IPS-20b (cell line): Measurements from ENCODE around the gene SDK1.
"Not testable (repeated sequence)": the region's sequence is repeated elsewhere in the genome, so short reads cannot be mapped to it uniquely, and the experiment has no call there.

Experiments used
- H3K27ac ChIP-seq: one replicate; pipeline ENCODE4 v1.5.1; 2013; ENCODE audit warnings: low read length
- H3K27me3 ChIP-seq: 2 replicates; pipeline ENCODE4 v1.6.1; 2013; ENCODE audit warnings: mild to moderate bottlenecking, low read length, inconsistent platforms; ENCODE audit not compliant: insufficient read depth
- H3K36me3 ChIP-seq: 2 replicates; pipeline ENCODE4 v1.6.1; 2013; ENCODE audit warnings: low read depth, mild to moderate bottlenecking, inconsistent platforms, low read length, moderate library complexity; ENCODE audit not compliant: insufficient read depth
- H3K4me1 ChIP-seq: 2 replicates; pipeline ENCODE4 v1.6.1; 2013; ENCODE audit warnings: mild to moderate bottlenecking, control low read depth, inconsistent platforms, low read length, moderate library complexity; ENCODE audit not compliant: insufficient read depth
- H3K4me3 ChIP-seq: 2 replicates; pipeline ENCODE4 v1.5.1; 2013; ENCODE audit warnings: mild to moderate bottlenecking, low read length, inconsistent platforms
- H3K9ac ChIP-seq: 2 replicates; pipeline ENCODE4 v1.6.1; 2013; ENCODE audit warnings: low read depth, mild to moderate bottlenecking, inconsistent platforms, low read length, moderate library complexity
- H3K9me3 ChIP-seq: 2 replicates; pipeline ENCODE4 v1.6.1; 2013; ENCODE audit warnings: mild to moderate bottlenecking, low read depth, low read length, inconsistent platforms; ENCODE audit not compliant: insufficient read depth

The SDK1 gene

DNA sequence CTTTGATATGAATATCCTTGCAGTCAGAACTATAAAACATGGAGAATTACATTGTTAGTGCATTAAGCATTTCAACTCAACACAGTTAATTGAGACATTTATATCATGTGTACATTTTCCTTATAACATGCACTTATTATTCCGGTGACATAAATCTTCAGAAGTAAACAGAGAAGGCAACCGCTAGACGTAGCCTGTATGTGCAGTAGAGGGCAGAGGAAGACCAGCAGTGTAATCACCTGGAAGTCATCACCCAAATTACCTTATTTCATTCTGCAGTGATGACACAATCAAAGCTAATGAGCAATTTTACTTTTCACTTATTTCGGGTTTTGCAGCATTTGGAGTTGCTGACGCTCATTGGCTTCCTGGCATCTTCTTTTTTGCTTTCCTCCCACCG lies 394.6 kb downstream of the SDK1 start:
- H3K36me3 ChIP-seq = no peaks in the 10 kb centered on the region
- no peak overlapping the region for H3K9ac ChIP-seq
- no peaks in the 10 kb centered on the region for H3K9me3 ChIP-seq
- H3K4me3 ChIP-seq = no peak overlapping the region
- H3K27me3 ChIP-seq = no peaks in the 10 kb centered on the region
- H3K27ac ChIP-seq = no peak overlapping the region
- peaks cover 14% of the 10 kb centered on the region; the same call in 1 of the 2 replicates for H3K4me1 ChIP-seq

DNA sequence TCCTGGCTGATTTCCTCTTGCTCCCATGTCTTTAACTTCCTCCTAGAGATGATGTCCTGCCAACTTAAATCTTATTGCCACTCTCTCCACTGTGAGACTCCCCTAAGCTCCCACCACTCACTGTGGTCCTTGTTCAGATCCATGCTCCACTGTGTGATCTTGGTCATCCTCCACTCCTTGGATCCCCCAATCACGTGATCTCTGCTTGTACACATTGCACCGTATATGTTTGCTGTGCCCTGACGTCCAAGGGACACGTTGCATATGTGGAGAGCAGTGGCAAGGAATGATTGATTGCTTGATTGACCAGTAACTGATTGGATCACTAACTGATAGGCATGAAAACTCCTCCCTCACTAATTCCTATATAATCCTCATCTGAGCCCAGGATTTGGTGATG lies 395.1 kb downstream of the SDK1 start:
- Histone ChIP-seq H3K27me3 (no peaks in the 10 kb centered on the region), H3K4me1 (peaks cover 12% of the 10 kb centered on the region; the same call in 1 of the 2 replicates), H3K9me3 (no peaks in the 10 kb centered on the region), H3K9ac (no peak overlapping the region), H3K4me3 (no peak overlapping the region), H3K27ac (no peak overlapping the region), H3K36me3 (no peaks in the 10 kb centered on the region)

DNA sequence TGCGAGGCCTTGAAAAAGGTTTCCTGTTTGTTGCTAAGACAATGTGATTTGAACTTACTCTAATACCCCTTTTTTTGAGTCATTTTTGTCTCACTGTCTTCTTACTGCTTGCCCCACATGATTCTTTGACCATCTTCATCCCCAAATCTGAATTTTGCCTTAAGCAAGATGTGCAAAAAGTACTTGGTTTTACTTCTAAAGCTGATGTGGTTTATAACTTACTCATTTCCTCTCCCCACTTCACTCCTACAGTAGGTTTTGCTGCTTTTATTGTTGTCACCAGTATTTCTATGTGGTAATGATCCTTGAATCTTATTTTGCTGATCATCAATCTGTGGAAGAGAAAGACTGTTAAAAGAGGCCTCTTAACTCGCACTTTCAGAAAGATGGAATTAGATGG lies 396.4 kb downstream of the SDK1 start:
- Histone ChIP-seq H3K4me1 (peaks cover 4% of the 10 kb centered on the region; the same call in 1 of the 2 replicates), H3K36me3 (no peaks in the 10 kb centered on the region), H3K27me3 (no peaks in the 10 kb centered on the region), H3K9ac (no peak overlapping the region), H3K27ac (no peak overlapping the region), H3K9me3 (no peaks in the 10 kb centered on the region), H3K4me3 (no peak overlapping the region)

DNA sequence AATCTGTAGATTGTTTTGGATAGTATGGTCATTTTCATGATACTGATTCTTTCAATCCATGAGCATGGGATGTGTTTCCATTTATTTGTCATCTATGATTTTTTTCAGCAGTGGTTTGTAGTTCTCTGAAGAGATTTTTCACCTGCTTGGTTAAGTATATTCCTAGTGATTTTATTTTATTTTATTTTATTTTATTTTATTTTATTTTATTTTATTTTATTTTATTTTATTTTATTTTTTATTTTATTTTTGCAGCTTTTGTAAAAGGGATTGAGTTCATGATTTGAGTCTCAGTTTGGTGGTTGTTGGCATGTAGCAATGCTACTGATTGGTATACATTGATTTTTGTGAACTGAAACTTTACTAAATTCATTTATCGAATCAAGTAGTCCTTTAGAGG lies 404.2 kb downstream of the SDK1 start:
- Histone ChIP-seq H3K4me3 (no peak overlapping the region), H3K27me3 (no peaks in the 10 kb centered on the region), H3K9me3 (peaks cover 4% of the 10 kb centered on the region; the same call in 1 of the 2 replicates), H3K27ac (no peak overlapping the region), H3K4me1 (no peaks in the 10 kb centered on the region), H3K9ac (no peak overlapping the region), H3K36me3 (no peaks in the 10 kb centered on the region)

DNA sequence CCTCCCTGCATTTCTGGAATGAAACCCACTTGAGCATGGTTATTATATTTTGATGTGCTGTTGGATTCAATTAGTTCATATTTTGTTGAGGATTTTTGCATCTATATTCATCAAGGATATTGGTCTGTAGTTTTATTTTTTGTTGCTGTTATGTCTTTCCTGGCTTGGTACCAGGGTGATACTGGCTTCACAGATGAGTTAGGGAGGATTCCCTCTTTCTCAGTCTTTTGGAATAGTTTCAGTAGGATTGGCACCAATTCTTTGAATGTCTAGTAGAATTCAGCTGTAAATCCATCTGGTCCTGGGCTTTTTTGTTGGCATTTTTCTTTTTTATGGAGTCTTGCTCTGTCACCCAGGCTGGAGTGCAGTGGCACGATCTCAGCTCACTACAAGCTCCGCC lies 405.0 kb downstream of the SDK1 start:
- not testable (repeated sequence) for H3K27me3 ChIP-seq, H3K4me3 ChIP-seq, H3K4me1 ChIP-seq, H3K27ac ChIP-seq, H3K9me3 ChIP-seq, H3K9ac ChIP-seq, H3K36me3 ChIP-seq

DNA sequence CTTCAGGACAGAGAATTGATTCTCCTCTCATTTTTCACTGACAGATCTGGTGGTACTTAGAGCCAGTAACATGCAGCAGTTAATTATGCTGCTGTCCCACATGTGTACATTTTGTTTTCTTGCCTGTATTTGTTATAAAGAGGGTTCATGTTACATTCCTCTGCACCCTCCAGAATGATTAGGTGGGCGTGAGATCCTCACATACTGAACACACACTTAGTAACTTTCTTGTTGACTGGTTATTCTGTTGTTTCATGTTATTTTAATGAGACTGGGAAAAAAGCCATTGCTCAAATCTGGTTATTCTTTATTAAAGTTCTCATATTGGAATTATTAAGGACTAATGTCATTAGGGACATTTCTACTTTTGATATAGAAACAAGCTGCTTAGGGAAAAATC lies 409.1 kb downstream of the SDK1 start:
- H3K27ac ChIP-seq = no peak overlapping the region
- no peaks in the 10 kb centered on the region for H3K27me3 ChIP-seq
- H3K4me3 ChIP-seq = no peak overlapping the region
- H3K36me3 ChIP-seq = no peaks in the 10 kb centered on the region
- H3K9me3 ChIP-seq = no peaks in the 10 kb centered on the region; the same call in 1 of the 2 replicates
- no peak overlapping the region for H3K9ac ChIP-seq
- H3K4me1 ChIP-seq = no peaks in the 10 kb centered on the region

DNA sequence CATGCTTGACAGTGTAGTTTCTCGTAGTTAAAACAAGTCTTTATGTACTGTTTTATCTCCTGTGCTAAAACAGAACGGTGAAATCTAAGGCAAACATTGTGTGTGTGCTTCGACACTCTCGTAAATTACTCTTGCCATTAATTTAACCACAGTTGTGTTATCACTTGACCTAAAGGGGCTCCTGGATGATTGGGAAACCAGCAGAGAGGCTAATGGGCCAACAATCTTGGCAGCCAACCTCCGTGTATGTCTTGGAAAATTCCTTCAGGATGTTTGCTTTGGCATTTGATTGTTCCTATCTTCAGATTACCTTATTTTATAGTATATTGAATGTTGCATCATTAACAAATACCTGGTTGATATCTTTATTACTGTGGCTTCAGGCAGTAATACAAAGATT lies 409.5 kb downstream of the SDK1 start:
- no peak overlapping the region for H3K27ac ChIP-seq
- no peak overlapping the region for H3K4me3 ChIP-seq

DNA sequence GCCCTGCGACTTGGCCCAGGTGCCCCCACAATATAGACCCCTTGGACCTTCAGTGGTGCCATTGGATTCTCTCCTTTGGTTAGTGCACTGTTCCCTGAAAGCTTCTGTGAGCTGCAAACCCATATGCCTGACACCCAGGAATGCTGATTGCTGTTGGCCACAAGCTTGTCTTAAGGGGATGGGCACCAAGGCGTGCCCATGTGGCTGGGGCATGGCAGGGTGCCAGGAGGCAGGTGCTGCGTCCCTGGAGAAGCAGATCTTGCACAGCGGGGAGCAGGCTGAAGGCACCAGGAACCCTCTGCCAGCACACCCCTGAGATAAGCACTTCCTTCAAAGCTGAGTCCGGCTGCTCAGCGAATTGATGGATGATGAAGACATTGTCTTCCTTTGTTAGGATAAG lies 411.8 kb downstream of the SDK1 start:
- H3K4me3 ChIP-seq = no peak overlapping the region
- H3K4me1 ChIP-seq = no peaks in the 10 kb centered on the region
- no peak overlapping the region for H3K27ac ChIP-seq
- no peaks in the 10 kb centered on the region for H3K27me3 ChIP-seq
- H3K36me3 ChIP-seq = no peaks in the 10 kb centered on the region
- H3K9me3 ChIP-seq = no peaks in the 10 kb centered on the region; the same call in 1 of the 2 replicates
- no peak overlapping the region for H3K9ac ChIP-seq

More for the DNA sequence above, 409.5 kb downstream of the SDK1 start:
- Histone ChIP-seq H3K9ac (no peak overlapping the region), H3K27me3 (no peaks in the 10 kb centered on the region), H3K4me1 (no peaks in the 10 kb centered on the region), H3K9me3 (no peaks in the 10 kb centered on the region; the same call in 1 of the 2 replicates), H3K36me3 (no peaks in the 10 kb centered on the region)

DNA sequence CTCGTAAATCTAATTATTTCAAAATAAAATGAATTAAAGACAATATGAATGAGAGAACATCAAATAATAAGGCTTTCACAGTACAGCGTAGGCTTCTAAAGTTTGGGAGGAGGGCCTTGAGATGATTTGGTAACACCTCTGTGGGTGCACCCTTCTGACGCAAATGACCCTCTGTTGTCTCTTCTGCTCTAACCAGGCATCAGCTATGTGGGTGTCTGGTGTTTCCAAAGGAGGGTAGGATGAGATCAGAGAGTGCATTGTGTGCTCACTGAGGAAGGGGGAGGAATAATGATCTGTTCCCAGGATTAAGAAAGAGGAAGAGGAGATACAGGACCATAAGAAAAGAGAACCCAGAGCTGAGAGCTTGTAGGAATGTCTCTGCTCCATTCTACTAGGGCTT lies 420.4 kb downstream of the SDK1 start:
- H3K4me1 ChIP-seq = peaks cover 4% of the 10 kb centered on the region; the same call in 1 of the 2 replicates
- H3K36me3 ChIP-seq = no peaks in the 10 kb centered on the region
- H3K27ac ChIP-seq = no peak overlapping the region
- H3K9ac ChIP-seq = no peak overlapping the region
- H3K27me3 ChIP-seq = no peaks in the 10 kb centered on the region
- no peak overlapping the region for H3K4me3 ChIP-seq
- no peaks in the 10 kb centered on the region for H3K9me3 ChIP-seq

DNA sequence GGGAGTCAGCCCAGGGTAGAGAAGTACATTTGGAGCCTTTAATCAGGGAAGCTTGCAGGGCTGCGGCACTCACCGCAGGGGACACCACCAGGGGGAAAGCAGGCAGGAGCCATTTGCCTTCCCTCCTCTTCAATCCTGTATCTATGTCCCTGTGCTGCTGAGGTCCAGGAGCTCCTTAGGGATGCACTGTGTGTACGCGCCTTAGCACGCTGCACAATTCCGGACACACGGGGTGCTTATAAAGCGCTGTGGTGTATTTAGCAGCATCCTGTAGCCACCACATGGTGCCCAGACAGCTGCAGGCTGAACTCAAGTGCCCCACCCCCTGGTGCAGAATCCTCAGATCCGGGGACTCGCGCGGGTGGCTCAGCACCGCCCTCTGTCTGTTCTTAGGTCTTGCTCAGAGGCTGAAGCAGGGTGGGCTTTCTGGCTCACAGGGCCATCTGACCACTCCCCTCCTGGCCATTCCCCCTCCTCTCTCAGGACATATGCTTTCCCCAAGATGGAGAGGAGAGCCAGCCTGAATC lies 421.4 kb downstream of the SDK1 start:
- no peak overlapping the region for H3K9ac ChIP-seq
- no peak overlapping the region; the same call in 1 of the 2 replicates for H3K4me3 ChIP-seq
- H3K4me1 ChIP-seq = peaks cover 4% of the 10 kb centered on the region; the same call in 1 of the 2 replicates
- no peaks in the 10 kb centered on the region for H3K27me3 ChIP-seq
- no peaks in the 10 kb centered on the region for H3K36me3 ChIP-seq
- H3K9me3 ChIP-seq = no peaks in the 10 kb centered on the region
- no peak overlapping the region for H3K27ac ChIP-seq

DNA sequence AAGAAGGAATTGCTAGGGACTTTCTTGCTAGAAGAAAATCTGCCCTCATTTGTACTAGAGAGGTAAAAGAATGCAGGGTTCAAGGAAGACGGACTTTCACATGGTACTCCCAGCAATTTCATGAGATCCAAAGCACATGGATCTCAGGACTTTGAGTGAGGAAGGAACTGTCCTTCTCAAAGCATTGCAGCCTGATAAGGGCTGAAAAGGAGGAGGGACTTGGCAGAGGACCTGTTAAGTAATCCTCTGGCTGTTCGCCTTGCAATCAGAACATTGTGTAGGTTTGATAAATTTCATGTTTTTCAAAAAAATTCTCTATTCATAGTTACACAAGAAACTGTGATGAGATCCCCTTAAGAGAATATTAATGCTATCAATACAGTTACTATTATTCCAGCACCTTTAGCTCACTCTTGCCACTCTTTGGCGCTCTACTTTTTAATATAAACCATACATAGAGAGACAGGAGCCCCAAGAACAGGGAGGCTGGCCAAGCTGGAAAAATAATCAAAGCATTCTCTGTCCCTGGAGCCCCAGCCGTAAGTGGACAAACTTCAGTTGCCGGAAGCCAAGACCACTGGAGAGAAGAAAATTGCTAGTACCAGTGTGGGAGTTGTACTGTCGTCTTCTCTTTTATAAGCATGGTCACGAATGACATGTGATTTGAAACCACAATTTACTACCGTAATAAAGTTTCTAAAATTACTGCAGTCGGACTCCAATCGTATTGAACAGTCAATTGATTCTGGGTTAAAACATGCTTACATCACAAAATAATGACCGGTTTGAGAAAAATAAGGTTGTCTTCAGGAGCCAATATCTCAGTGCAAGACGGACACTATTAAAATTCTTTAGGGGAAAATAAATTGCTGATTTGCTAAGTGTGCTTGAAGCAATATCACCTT lies 424.4 kb downstream of the SDK1 start:
- Histone ChIP-seq H3K4me3 (no peak overlapping the region), H3K36me3 (no peaks in the 10 kb centered on the region), H3K9me3 (no peaks in the 10 kb centered on the region), H3K27me3 (no peaks in the 10 kb centered on the region), H3K9ac (no peak overlapping the region), H3K4me1 (peaks cover 4% of the 10 kb centered on the region; the same call in 1 of the 2 replicates), H3K27ac (no peak overlapping the region)

DNA sequence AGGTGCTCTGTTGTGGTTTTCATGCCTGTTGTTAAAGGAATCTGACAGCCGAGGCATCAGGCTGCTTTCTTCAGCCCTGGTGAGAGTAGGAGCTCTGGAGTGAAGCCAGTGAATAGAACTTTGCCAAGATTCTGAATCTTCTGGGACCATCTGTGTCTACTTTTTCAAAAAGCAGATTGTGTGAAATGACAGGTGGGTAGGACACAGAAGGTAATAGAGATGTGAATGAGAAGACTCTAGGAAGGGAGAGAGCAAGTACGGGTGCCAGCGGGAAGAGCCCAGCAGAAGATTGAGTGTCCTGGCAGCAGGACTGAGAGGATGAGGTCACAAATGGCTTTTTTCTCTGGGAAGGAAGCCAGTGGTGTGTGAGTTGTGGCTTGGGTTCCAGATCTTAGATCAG lies 429.2 kb downstream of the SDK1 start:
- no peaks in the 10 kb centered on the region for H3K36me3 ChIP-seq
- no peak overlapping the region for H3K9ac ChIP-seq
- H3K9me3 ChIP-seq = no peaks in the 10 kb centered on the region; the same call in 1 of the 2 replicates
- H3K27me3 ChIP-seq = no peaks in the 10 kb centered on the region
- H3K27ac ChIP-seq = no peak overlapping the region
- no peaks in the 10 kb centered on the region; the same call in 1 of the 2 replicates for H3K4me1 ChIP-seq
- no peak overlapping the region for H3K4me3 ChIP-seq
